Activated naive CD4-positive, alpha-beta T cell (primary cell): Measurements from ENCODE around the gene CCNQ.

ENCODE experiments used
- DNase-seq, 4 experiments: peaks; one replicate each; lab custom pipeline; 2025; lab: John Stamatoyannopoulos, UW

The CCNQ gene

DNA sequence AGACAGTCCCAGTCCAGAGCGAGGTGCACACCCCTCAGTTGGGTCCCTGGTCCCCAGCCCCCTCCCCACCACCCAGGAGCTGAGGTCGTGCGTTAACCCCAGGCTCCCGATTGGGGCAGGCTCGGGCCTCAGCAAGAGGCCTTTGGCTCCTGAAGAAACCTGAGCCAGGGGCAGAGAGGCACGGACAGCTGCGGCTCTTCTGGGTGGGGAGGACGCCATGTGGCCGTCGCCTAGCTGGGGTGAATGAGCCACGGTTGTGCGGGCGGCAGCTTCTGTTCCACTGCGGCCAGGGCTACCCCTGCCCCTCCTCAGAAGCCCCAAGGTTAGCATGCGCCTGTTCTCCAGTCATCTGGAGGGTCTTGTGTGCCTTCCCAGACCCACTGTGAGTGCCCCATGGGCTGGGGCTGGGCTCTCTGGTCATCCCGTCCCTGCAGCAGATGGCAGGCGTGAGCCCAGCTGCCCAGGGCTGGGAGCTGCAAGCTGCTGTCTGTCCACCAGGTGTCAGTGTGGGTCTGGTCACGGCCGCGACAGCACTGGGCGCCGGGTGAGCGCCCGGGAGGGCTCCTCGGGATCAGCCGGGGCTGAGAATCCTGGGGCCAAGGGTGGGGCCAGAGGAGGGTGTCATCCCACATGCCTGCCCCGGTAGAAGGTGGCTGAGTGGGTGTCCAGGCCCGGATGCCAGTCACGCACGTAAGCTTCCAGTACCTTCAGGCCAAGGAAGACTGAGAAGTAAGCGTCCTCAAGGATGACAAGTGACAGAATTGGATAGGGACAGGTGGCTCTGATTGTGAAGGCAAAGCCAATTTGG lies 59.6 kb downstream of the CCNQ start:
- DNase-seq: peak; percentile 3 to 48 (median 21)

DNA sequence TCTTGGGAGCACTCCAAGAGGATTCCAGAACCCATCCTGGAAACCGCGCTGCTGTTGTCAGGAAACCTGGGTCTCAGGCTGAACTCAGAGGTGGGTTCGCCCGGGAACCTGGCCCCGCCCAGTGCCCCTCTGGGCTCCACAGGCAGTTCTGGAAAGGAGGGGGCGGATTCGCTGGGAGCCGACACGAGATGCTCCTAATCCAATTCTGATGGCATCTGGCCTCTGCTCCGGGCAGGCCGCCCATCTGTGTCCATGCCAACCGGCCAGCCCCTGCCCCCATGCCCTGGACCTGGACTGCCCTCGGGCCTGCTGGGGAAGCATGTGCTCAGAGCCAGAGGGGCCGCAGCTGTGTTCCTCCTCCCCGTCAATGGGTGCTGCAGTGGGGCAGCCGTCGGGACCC lies 60.5 kb downstream of the CCNQ start:
- no peak for DNase-seq
